ENCODE results near the gene DRD4. TPM values are rescaled to one million over a fixed set of nuclear protein-coding genes. Genes with fewer than 3 reads are reported as not detected.
A peak's percentile ranks its signal among the peaks of the same experiment; 100 is the strongest.

DRD4 gene
- total and polyA plus RNA-seq, 5 donors = 0.14 to 1.0 (median 0.28) TPM; not detected in 1

GRCh38 chr11:610146-610801 lies 26.8 kb upstream of the DRD4 start:
- ATAC-seq = no peak
- intact Hi-C loops (cut with DNase I) = no loop called here
- peaks cover 2% of the 10 kb centered on the region for H3K4me1 ChIP-seq (ENCODE audit: control insufficient read depth, insufficient read depth, low read length)
- DNase-seq = peak in 2 of 3 donors; percentile 41 to 52
- WGBS = 95% methylated on average over 18 of the region's 18 CpGs
- no peak overlapping the region for H3K27ac ChIP-seq (ENCODE audit: low read length)
- H3K4me3 ChIP-seq (ENCODE audit: low read length) = no peak overlapping the region
- no peaks in the 10 kb centered on the region for H3K27me3 ChIP-seq (ENCODE audit: control insufficient read depth, insufficient read depth)
- no peaks in the 10 kb centered on the region for H3K9me3 ChIP-seq (ENCODE audit: control insufficient read depth, low read length)

DNA sequence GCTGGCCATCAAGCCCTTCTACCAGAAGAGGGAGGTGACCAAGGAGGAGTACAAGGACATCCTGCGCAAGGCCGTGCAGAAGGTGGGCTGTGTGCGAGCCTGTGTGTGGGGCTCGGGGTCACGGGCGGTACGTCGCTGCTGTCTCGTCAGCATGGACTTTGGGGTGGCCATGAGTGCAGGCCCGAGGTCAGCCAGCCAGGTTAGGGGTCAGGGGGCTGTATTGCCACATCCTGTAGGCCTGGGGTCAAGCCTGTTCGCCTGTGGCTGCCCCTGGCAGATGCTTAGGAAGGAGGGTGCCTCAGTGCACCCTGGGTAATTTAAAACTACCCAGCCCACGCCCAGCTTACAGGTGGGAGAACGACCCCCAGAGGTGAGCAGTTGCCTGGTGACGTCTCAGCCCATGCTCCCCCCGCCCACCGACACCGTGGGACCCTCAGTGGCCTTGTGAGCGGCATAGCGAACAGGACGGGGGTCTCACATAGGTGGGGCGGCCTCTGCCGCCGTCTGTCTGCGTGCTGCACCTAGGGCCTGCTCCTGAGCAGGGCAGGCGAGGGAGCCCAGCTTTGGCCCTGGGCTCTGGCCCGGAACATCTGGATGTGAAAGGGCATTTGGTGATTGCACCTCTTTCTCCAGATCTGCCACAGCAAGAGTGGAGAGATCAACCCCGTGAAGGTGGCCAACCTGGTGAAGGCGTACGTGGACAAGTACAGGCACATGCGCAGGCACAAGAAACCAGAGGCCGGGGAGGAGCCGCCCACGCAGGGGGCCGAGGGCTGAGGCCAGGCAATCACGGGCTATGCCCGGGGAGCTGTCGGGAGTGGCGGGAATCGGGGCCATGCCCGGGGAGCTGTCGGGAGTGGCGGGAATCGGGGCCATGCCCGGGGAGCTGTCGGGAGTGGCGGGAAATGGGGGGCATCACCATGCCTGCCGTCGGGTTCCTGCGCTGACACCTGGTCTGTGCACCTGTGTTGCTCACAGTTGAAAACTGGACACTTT lies 25.8 kb upstream of the DRD4 start:
- H3K9me3 ChIP-seq (ENCODE audit: control insufficient read depth, low read length) = no peaks in the 10 kb centered on the region
- intact Hi-C loops (cut with DNase I) = no loop called here
- ATAC-seq = no peak
- no peak overlapping the region for H3K27ac ChIP-seq (ENCODE audit: low read length)
- 87% methylated on average over 48 of the region's 49 CpGs for WGBS
- peak in 1 of 3 donors; percentile 60 for DNase-seq
- no peak overlapping the region for H3K4me3 ChIP-seq (ENCODE audit: low read length)
- no peaks in the 10 kb centered on the region for H3K27me3 ChIP-seq (ENCODE audit: control insufficient read depth, insufficient read depth)
- H3K4me1 ChIP-seq (ENCODE audit: control insufficient read depth, insufficient read depth, low read length) = no peaks in the 10 kb centered on the region

DNA sequence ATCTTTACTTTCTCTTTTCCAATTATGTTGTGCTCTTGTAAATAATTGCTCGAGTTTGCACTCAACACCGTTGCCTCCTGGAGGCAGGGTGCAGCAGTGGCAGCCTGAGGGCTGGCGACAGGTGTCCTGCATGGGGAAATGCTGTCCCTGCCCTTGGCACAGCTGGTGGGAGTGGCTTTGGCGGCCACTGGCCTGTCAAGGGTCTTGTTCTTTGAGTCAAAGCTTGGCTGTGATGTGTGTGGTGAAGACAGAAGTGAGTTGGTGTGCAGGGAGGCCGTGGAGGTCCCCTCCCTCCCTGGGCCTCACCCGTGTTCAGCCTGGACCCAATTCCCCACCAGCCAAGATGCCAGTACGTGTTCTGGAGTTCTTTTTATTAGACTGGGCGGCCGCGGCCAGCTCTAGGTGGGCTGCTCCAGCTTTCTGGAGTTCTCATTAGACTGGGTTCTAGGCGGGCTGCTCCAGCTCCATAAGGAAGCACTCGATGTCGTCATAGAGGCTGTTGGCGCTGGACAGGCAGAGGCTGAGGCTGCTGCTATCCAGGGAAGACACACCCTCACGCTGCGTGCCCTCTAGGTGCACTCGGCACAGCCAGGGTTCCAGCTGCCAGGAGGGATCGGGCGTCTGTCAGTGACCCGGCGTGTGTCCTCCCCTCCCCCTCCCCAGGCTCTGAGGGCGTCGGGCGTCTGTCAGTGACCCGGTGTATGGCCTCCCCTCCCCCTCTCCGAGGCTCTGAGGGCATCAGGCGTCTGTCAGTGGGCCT lies 24.7 kb upstream of the DRD4 start:
- WGBS = 68% methylated on average over 27 of the region's 27 CpGs
- Histone ChIP-seq H3K27ac (ENCODE audit: low read length) (no peak overlapping the region), H3K4me1 (ENCODE audit: control insufficient read depth, insufficient read depth, low read length) (no peaks in the 10 kb centered on the region), H3K9me3 (ENCODE audit: control insufficient read depth, low read length) (no peaks in the 10 kb centered on the region), H3K4me3 (ENCODE audit: low read length) (no peak overlapping the region), H3K27me3 (ENCODE audit: control insufficient read depth, insufficient read depth) (no peaks in the 10 kb centered on the region)
- intact Hi-C loops (cut with DNase I) = no loop called here
- ATAC-seq (no peak), DNase-seq (peak in 1 of 3 donors; percentile 68)

- Histone ChIP-seq H3K27me3 (ENCODE audit: control insufficient read depth, insufficient read depth) (no peaks in the 10 kb centered on the region), H3K27ac (ENCODE audit: low read length) (no peak overlapping the region), H3K4me3 (ENCODE audit: low read length) (no peak overlapping the region), H3K4me1 (ENCODE audit: control insufficient read depth, insufficient read depth, low read length) (no peaks in the 10 kb centered on the region), H3K9me3 (ENCODE audit: control insufficient read depth, low read length) (no peaks in the 10 kb centered on the region)
- ATAC-seq (no peak), DNase-seq (peak in 1 of 3 donors; percentile 65)
- intact Hi-C loops (cut with DNase I) = no loop called here
- 94% methylated on average over 10 of the region's 10 CpGs for WGBS
These were observed 24.1 kb upstream of the DRD4 start for GRCh38 chr11:612961-613300.

DNA sequence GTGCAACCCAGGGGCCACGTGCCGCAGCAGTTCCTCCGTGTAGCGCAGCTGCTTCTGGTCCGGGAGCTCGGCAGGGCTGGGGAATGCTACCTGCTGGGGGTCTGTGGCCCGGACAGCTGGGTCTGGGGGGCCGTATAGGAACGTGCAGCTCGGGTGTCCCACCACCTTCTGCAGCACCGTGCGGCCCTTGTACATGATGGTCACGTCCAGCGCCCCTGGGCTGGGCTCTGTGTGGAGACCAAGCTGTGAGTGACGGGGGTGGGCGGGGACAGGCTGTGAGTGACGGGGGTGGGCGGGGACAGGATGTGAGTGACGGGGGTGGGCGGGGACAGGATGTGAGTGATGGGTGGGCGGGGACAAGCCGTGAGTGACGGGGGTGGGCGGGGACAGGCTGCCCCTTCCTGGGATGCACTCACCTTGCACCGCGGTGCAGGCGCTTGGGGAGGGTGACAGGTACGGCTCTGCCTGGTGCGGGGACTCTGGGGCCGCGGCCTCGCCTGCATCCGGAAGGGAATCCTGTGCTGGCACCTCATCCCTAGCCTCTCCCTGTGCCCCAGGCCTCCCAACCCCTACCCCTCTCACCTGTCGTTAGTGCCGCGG lies 23.6 kb upstream of the DRD4 start:
- peak overlapping the region; percentile 6 for H3K27ac ChIP-seq (ENCODE audit: low read length)
- intact Hi-C loops (cut with DNase I) = no loop called here
- no peak overlapping the region for H3K4me3 ChIP-seq (ENCODE audit: low read length)
- WGBS = 61% methylated on average over 36 of the region's 36 CpGs
- no peaks in the 10 kb centered on the region for H3K4me1 ChIP-seq (ENCODE audit: control insufficient read depth, insufficient read depth, low read length)
- no peaks in the 10 kb centered on the region for H3K27me3 ChIP-seq (ENCODE audit: control insufficient read depth, insufficient read depth)
- ATAC-seq (peak; percentile 0), DNase-seq (peak; percentile 63 to 88 (median 87))
- H3K9me3 ChIP-seq (ENCODE audit: control insufficient read depth, low read length) = no peaks in the 10 kb centered on the region

- intact Hi-C loops (cut with DNase I) = no loop called here
- H3K4me1 ChIP-seq (ENCODE audit: control insufficient read depth, insufficient read depth, low read length) = no peaks in the 10 kb centered on the region
- ATAC-seq (no peak), DNase-seq (peak in 1 of 3 donors; percentile 70)
- no peaks in the 10 kb centered on the region for H3K9me3 ChIP-seq (ENCODE audit: control insufficient read depth, low read length)
- H3K27me3 ChIP-seq (ENCODE audit: control insufficient read depth, insufficient read depth) = no peaks in the 10 kb centered on the region
- no peak overlapping the region for H3K4me3 ChIP-seq (ENCODE audit: low read length)
- H3K27ac ChIP-seq (ENCODE audit: low read length) = peak overlapping the region; percentile 6
- WGBS = 71% methylated on average over 14 of the region's 14 CpGs
These were observed 22.9 kb upstream of the DRD4 start for GRCh38 chr11:614021-614622.

GRCh38 chr11:614623-615503 lies 22.2 kb upstream of the DRD4 start:
- DNase-seq = peak in 1 of 3 donors; percentile 84
- H3K9me3 ChIP-seq (ENCODE audit: control insufficient read depth, low read length) = no peaks in the 10 kb centered on the region
- intact Hi-C loops (cut with DNase I) = no loop called here
- peak; percentile 0 to 2 for ATAC-seq
- H3K27ac ChIP-seq (ENCODE audit: low read length) = peak overlapping the region; percentile 92
- peak overlapping the region; percentile 77 for H3K4me3 ChIP-seq (ENCODE audit: low read length)
- H3K27me3 ChIP-seq (ENCODE audit: control insufficient read depth, insufficient read depth) = no peaks in the 10 kb centered on the region
- WGBS = 62% methylated on average over 68 of the region's 68 CpGs
- no peaks in the 10 kb centered on the region for H3K4me1 ChIP-seq (ENCODE audit: control insufficient read depth, insufficient read depth, low read length)

GRCh38 chr11:615504-616319 lies 21.4 kb upstream of the DRD4 start, which contains the start of gene IRF7:
Gene IRF7 (minus strand): TSS chr11:615950. CDS start chr11:615364, 586 bp downstream.
- Histone ChIP-seq H3K9me3 (ENCODE audit: control insufficient read depth, low read length) (no peaks in the 10 kb centered on the region), H3K27ac (ENCODE audit: low read length) (peak within 1 kb of the TSS; percentile 92), H3K4me1 (ENCODE audit: control insufficient read depth, insufficient read depth, low read length) (no peaks in the 10 kb centered on the region), H3K27me3 (ENCODE audit: control insufficient read depth, insufficient read depth) (no peaks in the 10 kb centered on the region), H3K4me3 (ENCODE audit: low read length) (peak within 1 kb of the TSS; percentile 77)
- ATAC-seq (peak; percentile 88 to 91), DNase-seq (peak; percentile 98 to 99 (median 99))
- 5% methylated on average over 66 of the region's 66 CpGs for WGBS
- intact Hi-C loops (cut with DNase I) = no loop called here

Measured in right cardiac atrium (tissue), 5 donors.